Measurements from ENCODE around the gene VTN.

- TF ChIP-seq CREB5 (CRISPR knock-in tag; IDR thresholded peaks at IDR 0.05; ENCODE audit: low read depth): no peak
- no peak for TF ChIP-seq ZC3H10 (CRISPR knock-in tag; IDR thresholded peaks at IDR 0.05)
- no peak for TF ChIP-seq TSHZ2 (CRISPR knock-in tag; IDR thresholded peaks at IDR 0.05)
Measured at GRCh38 chr17:28369684-28370034, 448 bp downstream of the VTN start.

Measured in SK-N-SH treated with all-trans-retinoic acid at 6 μM for 48 hours (cell line).